GM18517 (cell line): ENCODE measurements around the gene JHY.

Experiments
- ATAC-seq: cut with Tn5 transposase; IDR thresholded peaks from one replicate; pipeline ENCODE4 v1.9.1; 2021; ENCODE audit warnings: mild to moderate bottlenecking, moderate library complexity; ENCODE audit not compliant: unreplicated experiment

JHY gene

DNA sequence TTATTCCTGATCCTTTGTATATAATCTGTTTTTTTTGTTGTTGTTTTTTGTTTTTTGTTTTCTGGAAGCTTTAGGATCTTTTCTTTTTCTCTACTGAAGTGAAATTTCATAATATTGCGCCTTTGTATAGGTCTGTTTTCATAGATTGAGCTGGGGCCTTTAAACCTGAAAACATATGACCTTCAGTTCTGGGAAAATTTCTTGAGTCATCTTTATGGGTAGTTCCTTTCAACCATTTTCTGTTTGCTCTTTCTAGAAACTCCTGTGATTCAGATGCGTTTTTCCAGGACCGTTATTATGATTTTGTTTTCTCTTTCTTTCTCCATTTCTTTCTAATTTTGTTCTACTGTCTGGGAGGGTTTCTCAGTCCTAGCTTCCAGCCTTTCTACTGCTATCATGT is 55.4 kb downstream of the JHY start:
- no peak for ATAC-seq

- no peak for ATAC-seq
Observed at GRCh38 chr11:122938557-122938956, 56.0 kb downstream of the JHY start.

DNA sequence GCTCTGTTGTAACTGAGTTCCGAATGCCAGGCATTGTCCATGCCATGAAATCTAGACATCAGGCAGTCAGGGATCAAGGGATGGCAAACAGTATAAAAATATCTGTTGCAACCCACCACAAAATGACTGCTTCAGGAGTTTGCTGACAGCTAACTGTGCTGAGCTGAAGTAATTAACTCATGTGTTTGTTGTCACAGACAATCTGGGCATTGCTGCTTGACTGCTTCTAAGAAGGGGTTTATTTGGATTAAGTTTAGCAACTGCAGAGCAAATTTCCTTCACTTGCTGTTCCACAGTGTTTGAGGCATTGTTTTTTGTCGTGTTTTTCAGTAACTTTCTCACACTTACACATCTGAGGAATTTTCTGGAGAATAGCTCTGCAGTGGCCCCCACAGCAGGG is 68.7 kb downstream of the JHY start:
- ATAC-seq, result no peak

DNA sequence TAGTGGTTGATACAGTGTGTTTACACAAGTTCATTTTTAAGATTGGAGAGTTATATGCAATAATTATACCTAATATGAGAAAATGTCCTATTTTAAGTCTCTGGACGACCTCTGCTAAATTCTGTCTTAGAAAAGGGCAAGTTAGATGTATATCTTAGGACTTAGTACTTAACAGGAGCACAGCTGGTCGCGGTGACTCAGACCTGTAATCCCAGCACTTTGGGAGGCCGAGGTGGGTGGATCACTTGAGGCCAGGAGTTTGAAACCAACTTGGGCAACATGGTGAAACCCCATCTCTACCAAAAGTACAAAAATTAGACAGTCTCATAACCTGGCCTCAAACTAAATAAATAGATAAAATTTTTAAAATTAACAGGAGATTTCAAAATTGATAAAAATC is 71.9 kb downstream of the JHY start:
- no peak for ATAC-seq

DNA sequence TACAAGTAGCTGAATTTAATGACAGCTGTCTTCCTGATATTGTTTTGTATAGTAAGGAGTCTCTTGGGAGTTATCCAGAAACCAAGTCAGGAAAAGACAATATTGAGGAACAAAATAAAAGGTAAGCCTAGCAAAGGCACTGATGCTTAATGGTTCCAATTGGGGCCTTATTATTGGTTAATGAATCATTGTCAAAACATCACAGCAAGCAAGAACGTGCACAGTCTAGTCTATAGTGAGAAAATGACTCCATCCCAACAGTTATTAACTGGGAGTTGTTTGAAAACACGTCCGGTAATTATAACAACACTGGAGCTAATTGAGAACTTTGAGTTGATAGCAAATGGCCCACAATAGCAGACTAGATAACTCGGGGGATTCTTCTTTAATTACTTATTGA is 81.4 kb downstream of the JHY start:
- ATAC-seq, result no peak

- no peak for ATAC-seq
Observed at GRCh38 chr11:122976061-122976733, 93.6 kb downstream of the JHY start.

GRCh38 chr11:122976734-122977469 is 94.3 kb downstream of the JHY start:
- no peak for ATAC-seq

DNA sequence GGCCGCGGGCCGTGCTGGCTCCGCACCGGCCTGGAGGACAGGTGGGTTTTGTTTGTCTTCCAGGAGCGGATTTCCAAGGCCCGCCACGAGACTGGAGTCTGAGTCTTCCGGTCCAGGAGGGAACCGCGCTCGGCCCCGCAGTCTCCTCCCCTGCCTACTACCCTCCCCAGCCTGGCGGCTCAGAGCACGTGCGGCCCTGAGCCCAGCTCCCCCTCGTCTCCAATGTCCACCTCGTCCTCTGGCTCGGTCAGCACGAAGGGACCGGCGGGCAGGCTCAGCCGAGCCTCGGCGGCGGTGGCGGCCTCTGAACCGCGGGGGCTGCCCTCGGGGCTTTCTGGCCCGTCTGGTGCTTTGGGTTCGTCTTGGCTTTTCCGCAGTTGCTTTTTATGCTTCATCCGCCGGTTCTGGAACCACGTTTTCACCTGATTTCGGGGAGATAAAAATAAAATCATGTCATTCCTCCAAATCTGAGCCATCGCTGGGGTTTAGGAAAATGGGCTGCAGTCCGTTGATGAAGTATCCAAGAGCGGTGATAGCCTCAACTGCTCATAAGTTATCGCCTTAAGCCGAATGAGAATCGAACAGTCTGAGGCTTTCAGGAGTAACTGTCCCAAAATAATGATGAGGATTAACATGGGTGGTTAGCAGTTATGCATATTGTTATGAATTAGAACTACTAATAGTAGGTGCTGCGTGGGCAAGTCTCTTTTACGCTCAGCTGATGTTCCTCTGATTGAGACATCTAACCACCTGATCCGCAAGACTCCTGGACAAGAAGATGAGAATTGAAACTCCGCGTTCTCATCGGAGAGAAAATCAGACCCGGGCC is 95.1 kb downstream of the JHY start:
- no peak for ATAC-seq

DNA sequence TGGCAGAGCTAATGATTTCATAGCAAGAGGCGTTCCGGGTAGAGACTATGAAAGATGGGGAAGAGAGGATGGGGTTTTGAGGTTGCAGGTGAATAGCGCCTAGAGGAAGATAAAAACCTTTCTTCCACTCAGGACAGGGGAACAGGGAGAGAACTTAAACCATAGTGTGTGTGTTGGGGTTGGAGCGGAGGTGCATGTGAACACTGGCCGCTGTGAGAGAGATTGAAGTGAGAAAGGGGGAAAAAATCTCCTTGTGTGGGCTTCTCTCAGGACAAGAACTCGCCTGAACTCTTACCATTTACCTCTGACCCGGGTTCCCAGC is 95.7 kb downstream of the JHY start:
- ATAC-seq, result no peak

DNA sequence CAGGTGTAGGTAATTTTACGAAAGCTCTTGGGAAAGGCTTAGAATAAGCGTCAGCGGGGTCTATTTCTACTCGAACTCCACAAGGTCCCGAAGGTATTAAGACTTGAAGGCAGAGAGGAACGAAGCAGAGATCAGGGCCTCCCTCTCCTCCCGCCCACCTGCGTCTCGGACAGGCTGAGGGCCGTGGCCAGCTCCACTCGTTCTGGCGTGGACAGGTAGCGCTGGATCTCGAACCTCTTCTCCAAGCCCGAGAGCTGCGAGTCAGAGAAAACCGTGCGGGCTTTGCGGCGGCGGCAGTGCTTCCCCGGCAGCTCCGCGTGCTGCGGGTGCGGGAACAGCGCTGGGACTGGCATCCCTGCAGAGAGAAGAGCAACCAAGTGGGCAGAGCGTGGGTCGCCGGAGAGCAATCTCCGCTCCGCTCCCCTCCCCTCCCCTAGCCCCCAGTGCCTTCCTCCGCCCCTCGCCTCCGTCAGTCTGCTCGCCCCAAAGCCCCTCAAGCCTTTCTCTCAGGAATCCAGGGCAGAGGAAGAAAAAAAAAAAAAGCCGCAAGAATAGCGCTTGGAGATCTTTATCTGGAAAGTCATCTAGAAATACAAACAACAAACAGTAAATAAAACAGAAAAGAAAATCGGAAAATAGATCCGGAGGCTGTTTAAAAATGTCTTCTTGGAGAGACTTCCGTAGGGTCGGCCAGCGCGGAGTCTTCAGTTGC is 96.7 kb downstream of the JHY start:
- no peak for ATAC-seq

GRCh38 chr11:122979815-122980595 is 97.4 kb downstream of the JHY start:
- ATAC-seq, result no peak

DNA sequence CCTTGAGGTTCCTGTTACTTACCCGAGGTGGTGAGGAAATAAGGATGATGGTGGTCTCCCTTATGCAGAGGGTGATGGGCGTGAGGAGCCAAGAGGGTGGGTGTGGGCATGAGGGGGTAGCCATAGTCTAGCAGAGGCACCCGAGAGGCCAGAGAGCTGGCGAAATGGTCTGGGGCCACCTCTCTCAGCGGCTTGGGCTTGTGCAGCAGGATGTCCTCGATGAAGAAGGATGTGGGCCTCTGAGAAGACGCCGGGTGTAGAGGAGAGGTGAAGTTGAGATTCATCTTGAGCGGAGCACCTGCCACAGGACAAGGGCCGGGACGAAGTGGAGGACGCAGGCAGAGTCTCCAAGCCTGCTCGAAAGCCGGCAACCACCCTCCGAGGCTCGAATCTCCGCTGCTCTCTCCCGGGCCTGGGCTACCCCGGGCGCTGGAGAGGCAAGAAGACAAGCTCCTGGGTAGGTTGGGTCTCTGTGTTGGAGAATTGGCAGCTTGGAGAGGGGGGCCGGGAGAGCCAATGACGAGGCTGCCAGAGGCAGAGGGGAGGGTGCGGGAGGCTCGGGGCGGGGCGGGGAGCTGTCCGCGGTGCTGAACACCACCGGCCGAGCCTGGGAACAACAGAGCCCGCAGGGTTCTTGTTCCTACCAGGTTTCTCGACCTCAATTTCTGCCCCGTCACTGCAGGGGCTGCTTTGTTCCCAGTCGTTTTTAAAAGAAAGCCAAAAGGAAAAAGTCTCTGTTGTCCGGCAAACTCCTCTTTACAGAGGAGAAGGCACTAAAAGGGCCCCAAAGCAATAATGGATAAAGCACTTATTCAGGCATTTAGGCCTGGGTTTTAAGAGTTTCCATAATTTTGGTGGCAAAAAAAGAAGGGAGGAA is 99.1 kb downstream of the JHY start, which contains the start of gene BSX:
Gene BSX (minus strand): TSS at position 447 of the 877 bp plus-strand sequence. CDS start 163 bp downstream, at position 284.
- no peak for ATAC-seq

DNA sequence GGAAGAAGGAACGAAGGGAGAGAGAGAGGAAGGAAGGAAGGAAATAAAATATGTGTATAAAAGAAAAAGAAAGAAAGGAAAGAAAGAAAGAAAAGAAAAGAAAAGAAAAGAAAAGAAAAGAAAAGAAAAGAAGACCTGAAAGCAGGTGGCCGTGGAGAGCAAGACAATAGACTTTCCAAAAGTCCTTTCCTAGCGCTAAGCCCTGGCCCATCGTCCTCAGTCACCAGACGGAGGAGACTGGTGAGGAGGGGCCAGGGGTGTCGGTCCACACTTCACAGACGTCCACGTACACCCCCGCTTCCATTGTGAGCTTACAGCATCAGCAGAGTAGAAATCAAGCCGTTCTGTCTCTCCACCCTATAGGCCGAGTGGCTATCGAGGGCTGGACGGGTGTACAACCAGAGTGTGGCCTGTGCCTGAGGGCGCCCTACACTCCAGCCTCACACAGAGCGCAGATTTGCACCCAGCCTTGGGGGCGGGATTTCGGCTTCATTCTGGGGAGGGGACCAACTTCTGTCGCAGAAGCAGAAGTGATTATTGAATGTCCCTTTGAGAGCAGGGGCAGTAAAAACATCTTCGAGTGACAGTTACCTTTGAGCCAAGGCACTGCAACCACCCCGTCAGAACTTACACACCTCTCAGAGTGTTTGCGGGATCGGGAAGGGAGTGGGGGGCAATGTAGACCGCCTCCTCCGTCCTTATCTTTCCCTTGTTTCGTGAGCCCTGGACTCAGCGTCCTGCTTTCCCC is 101.1 kb downstream of the JHY start:
- no peak for ATAC-seq

DNA sequence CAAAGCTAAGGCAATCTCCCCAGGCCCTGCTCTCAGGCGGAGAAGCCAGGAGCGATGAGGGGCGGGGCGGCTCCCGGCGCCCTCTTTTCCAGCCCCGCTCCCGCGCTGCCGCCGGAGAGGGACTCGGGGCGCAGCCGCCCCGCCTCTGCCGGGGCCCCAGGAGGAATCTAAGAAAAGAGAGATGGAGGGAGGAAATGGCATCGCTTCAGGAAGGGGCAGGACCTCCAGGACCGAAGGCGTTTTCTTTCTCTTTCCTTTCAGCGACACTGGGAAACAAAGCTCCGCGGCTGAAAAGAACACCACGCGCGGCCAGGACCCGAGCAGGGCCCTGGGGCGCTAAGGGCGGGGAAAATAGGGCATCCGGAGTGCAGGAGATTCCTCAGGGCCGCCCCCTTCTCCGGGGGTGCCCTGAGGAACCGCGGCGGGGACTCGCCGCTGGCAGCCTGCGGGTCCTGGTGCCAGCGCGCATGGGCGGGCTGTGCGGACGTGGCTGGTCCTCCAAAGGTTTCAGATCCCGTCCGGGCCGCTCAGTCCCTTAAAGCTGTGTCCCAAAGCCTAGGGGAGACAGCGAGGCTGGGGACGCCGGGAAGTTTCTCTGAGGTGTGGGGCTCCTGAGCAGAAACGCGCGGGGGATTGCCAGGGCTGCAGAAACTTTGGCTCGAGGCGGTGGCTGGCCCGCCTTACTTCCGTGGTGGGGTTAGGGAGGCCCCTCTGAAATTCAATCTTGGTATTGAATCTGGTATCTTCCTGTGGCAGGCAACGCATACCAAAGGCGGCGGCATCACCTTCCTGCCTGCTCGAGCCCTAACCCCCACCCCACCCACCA is 101.8 kb downstream of the JHY start:
- no peak for ATAC-seq

GRCh38 chr11:122995526-122995925 is 113.0 kb downstream of the JHY start:
- ATAC-seq, result no peak

DNA sequence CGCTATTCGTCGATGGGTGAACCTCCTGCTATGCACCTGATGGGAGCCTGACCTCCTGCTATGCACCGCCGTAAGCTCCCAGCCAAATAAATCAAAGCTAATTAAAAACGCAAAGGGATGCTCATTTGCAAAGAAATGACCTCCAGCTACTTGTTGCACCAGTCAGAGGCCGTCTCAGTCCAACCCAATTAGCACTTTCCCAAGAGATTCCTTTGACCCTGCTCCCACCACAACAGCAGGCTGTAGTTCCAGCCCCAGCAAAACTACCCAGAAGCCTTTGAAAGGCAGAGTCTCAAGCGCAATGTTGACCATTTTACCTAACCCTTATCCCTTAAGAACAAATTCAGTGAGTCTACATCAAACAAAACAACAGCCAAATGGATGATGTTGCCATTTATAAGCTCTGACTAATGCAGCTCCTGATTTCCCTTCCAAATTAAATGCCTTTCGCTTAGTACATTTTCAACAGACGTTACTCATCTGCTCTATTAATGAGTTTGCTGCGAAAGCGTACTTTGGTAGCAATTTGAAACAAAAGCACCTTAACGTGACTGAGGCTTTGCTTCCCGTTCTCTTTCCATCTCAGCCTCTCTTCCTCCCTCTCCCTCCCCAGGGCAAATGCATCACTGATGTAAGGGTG is 116.3 kb downstream of the JHY start:
- no peak for ATAC-seq

DNA sequence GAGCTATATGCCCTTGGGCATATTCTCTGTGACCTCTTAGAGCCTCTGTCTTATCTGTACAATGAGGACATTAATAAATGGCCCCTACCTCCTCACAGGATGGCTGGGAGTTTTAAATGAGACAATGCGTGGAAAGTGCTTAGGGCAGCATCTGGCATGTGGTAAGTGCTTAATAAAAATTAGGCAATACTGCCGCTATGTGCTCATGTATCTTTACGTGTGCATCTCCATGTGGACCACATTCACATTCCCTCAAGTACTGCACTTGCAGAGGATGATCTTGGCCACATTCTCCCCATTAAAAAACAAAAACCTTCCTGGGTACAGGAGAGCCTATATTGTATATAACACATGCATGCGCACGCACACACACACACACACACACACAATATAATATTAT is 118.2 kb downstream of the JHY start:
- ATAC-seq, result no peak
